SK-N-MC (cell line): ENCODE measurements around the gene COPS2.
"Not testable (repeated sequence)": the region's sequence is repeated elsewhere in the genome, so short reads cannot be mapped to it uniquely, and the experiment has no call there.

Source experiments
- DNase-seq: peaks from one replicate; pipeline ENCODE4 v3.0.0-alpha.2; 2011; ENCODE audit warnings: low read depth, low spot score
- H3K27ac ChIP-seq: fragments of 200-600 bp; sonication (generic); 2 replicates; pipeline ENCODE4 v1.5.1; 2016; ENCODE audit warnings: mixed run types
- H3K36me3 ChIP-seq: fragments of 200-600 bp; sonication (generic); 2 replicates; pipeline ENCODE4 v1.6.1; 2017; ENCODE audit warnings: antibody characterized with exemption, low read length, mixed read lengths; ENCODE audit not compliant: insufficient read depth
- H3K4me3 ChIP-seq: fragments of 200-600 bp; sonication (generic); 2 replicates; pipeline ENCODE4 v1.5.1; 2016
- H3K9ac ChIP-seq: fragments of 200-600 bp; sonication (generic); 2 replicates; pipeline ENCODE4 v1.8.0; 2017; ENCODE audit warnings: mixed run types, mixed read lengths; ENCODE audit not compliant: insufficient read length
- H3K9me3 ChIP-seq: fragments of 200-600 bp; sonication (generic); 2 replicates; pipeline ENCODE4 v1.6.1; 2017; ENCODE audit warnings: low read depth, mild to moderate bottlenecking, antibody characterized with exemption, low read length, moderate library complexity, mixed read lengths
- EZH2 ChIP-seq: fragments of 200-600 bp; sonication (generic); IDR thresholded peaks from one replicate; pipeline ENCODE4 v1.6.1; 2017; ENCODE audit warnings: antibody characterized with exemption
- FOXP2 ChIP-seq: optimal IDR thresholded peaks from 2 replicates; pipeline ENCODE3; 2011; ENCODE audit warnings: mild to moderate bottlenecking, moderate library complexity; ENCODE audit not compliant: insufficient read depth; ENCODE audit errors: extremely low read length, control extremely low read depth
- POLR2AphosphoS5 ChIP-seq: IDR thresholded peaks from 2 replicates; pipeline ENCODE4 v1.6.1; 2012; ENCODE audit warnings: mild to moderate bottlenecking, low read depth, low read length, borderline replicate concordance

Gene COPS2

GRCh38 chr15:49085696-49086459, 69.5 kb downstream of the COPS2 start:
- no peak overlapping the region for H3K9ac ChIP-seq
- H3K9me3 ChIP-seq, result no peaks in the 10 kb centered on the region
- H3K27ac ChIP-seq, result no peak overlapping the region
- H3K4me3 ChIP-seq, result no peak overlapping the region
- no peak for TF ChIP-seq EZH2
- TF ChIP-seq FOXP2, result no peak
- no peak for TF ChIP-seq POLR2AphosphoS5
- no peaks in the 10 kb centered on the region for H3K36me3 ChIP-seq
- no peak for DNase-seq

DNA sequence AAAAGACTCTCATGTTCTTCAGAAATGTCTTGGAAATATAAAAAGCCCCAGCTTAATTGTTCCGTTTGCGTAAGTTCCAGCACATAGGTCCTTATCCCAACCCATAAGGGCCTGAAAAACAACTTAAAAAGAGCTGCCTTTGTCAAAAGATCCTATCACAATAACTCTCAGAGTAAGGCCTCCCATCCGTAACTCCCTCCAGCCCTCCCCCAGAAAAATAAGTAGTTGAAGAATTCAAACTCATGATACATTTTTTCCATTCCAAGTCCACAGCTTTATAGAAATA, 71.2 kb downstream of the COPS2 start:
- H3K9me3 ChIP-seq, result no peaks in the 10 kb centered on the region
- H3K4me3 ChIP-seq, result no peak overlapping the region
- H3K27ac ChIP-seq, result no peak overlapping the region
- no peak overlapping the region for H3K9ac ChIP-seq
- no peaks in the 10 kb centered on the region for H3K36me3 ChIP-seq
- TF ChIP-seq EZH2, result no peak
- TF ChIP-seq FOXP2, result no peak
- TF ChIP-seq POLR2AphosphoS5, result no peak
- DNase-seq, result no peak

DNA sequence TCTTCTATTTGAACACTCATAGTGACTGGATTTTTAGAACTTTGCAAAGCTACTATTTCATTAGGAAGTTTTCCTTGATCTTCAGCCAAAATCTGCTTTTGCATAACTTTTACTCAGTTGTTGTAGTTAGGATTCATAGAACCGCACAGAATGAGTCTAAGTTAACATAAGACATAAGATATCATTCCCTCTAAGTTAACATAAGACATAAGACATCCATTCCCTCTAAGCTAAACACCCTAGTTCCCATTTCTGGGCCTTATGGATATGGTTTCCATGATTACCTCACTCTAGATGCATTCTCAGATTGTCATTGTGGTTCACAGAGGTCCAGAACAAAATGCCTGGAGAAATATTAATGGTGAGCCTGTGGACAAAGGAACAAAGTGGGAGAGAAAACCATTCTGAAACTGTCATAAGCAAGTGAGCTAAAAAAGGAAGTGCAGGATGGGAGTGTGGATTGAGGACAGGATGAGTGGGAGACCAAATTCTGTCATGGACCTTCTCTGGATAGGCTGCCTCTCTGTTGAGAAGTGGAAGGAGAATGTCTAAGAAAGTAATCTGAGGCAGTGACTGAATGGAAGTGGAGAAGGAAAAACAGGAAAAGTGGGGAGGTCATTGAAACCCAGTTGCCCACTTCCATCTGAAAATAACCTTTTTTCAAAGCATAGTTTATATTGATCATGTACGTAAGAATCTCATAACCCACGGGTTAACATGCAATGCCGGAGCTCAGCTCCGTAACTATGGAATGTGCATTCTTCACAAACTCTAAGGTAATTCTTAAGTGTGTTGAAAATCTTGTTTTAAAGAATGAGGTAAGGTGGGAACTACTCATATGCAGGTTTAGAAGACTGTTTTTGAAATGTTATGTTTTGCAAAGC, 71.8 kb downstream of the COPS2 start:
- Histone ChIP-seq H3K9me3 (no peaks in the 10 kb centered on the region), H3K27ac (no peak overlapping the region), H3K36me3 (no peaks in the 10 kb centered on the region), H3K9ac (no peak overlapping the region), H3K4me3 (no peak overlapping the region)
- TF ChIP-seq POLR2AphosphoS5 (no peak), EZH2 (no peak), FOXP2 (no peak)
- no peak for DNase-seq

GRCh38 chr15:49082960-49083359, 72.4 kb downstream of the COPS2 start:
- no peak for TF ChIP-seq FOXP2
- TF ChIP-seq EZH2, result no peak
- TF ChIP-seq POLR2AphosphoS5, result no peak
- no peak overlapping the region for H3K9ac ChIP-seq
- no peaks in the 10 kb centered on the region for H3K9me3 ChIP-seq
- no peak overlapping the region for H3K4me3 ChIP-seq
- no peaks in the 10 kb centered on the region for H3K36me3 ChIP-seq
- no peak for DNase-seq
- H3K27ac ChIP-seq, result no peak overlapping the region

DNA sequence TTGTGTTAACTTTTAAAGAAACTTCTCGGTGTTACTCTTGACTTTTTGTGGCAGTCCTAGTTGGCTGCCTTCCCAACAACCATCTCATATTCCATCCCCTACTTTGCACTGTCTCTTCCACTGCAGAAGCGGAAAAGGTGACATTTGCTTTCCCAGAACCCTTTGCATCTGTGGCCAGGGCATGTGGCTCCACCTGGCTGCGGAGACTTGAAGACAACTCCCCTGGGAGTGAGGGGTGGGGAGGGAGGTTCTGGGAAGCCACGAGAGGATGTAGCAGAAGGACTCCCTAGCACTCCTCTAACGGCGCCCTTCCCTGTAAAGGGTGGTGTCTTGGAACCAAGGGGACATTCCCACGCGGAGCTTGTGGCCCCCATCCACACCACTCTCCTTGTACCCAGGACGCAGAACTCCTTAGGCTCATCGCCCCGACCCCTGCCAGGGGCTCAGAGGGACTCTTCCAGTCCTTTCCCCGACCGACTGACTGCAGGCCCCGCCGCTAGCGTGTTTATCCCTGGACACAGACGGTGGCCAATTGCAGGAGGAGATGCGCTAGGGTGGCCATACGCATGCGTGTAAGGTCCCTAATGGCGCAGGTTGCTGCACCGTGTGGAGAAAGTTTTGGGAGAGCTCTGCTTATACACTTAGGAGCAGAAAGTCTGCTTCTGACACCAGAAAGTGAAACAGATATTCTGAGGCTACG, 75.9 kb downstream of the COPS2 start:
- Histone ChIP-seq H3K9ac (no peak overlapping the region), H3K27ac (no peak overlapping the region), H3K4me3 (no peak overlapping the region), H3K9me3 (no peaks in the 10 kb centered on the region), H3K36me3 (no peaks in the 10 kb centered on the region)
- DNase-seq, result no peak
- no peak for TF ChIP-seq EZH2
- no peak for TF ChIP-seq FOXP2
- no peak for TF ChIP-seq POLR2AphosphoS5

- no peak for TF ChIP-seq EZH2
- no peak for TF ChIP-seq POLR2AphosphoS5
- TF ChIP-seq FOXP2, result no peak
- H3K4me3 ChIP-seq, result no peak overlapping the region
- H3K27ac ChIP-seq, result no peak overlapping the region
- no peak for DNase-seq
- no peaks in the 10 kb centered on the region for H3K36me3 ChIP-seq
- no peaks in the 10 kb centered on the region for H3K9me3 ChIP-seq
- no peak overlapping the region for H3K9ac ChIP-seq
These were observed 79.5 kb downstream of the COPS2 start for GRCh38 chr15:49075881-49076280.

GRCh38 chr15:49074589-49075287, 80.7 kb downstream of the COPS2 start:
- not testable (repeated sequence) for H3K27ac ChIP-seq, H3K9ac ChIP-seq, H3K9me3 ChIP-seq, H3K36me3 ChIP-seq, DNase-seq, H3K4me3 ChIP-seq
